K562 (cell line): ENCODE data around the gene ZNF519. TPM values are rescaled to one million over a fixed set of nuclear protein-coding genes. Genes with fewer than 3 reads are reported as not detected.

Experiments used
- ATAC-seq: fragments of 200-7000 bp; cut with Tn5 transposase; 3 replicates; pipeline ENCODE4 v1.9.1; 2020; ENCODE audit warnings: moderate library complexity
- BruUV-seq: library from RNA; stranded (reverse); fragments of 400-500 nt; replicated peaks from 2 replicates; lab custom pipeline; 2021; lab: Mats Ljungman, UMichigan
- CTCF ChIA-PET: fragments of 300-600 bp; formaldehyde crosslinking; extraction: SDS; loops from one replicate; lab custom pipeline; 2021; ENCODE audit warnings: low intra/inter-chr PET ratio; lab: Yijun Ruan, JAX
- POLR2A ChIA-PET: fragments of 300-600, 350-650 bp; sonication (Branson Sonifier 250); formaldehyde crosslinking; extraction: SDS; loops from one replicate; lab custom pipeline; 2021; ENCODE audit warnings: antibody characterized with exemption, inconsistent platforms; lab: Yijun Ruan, JAX
- DNase-seq, 4 experiments: peaks; one replicate each; pipeline versions ENCODE4 v3.0.0 to v3.0.0-alpha.2; 2011 to 2018; ENCODE audit warnings: low spot score in 3 of 4, mixed read lengths in 3 of 4; ENCODE audit errors: extremely low read depth in 1 of 4
- FAIRE-seq: peaks from 2 replicates; lab custom pipeline; 2011; peaks lifted over from hg19 to GRCh38; lab: Jason Lieb, UNC
- H2AFZ ChIP-seq: 2 replicates; pipeline ENCODE4 v1.6.0; 2011; ENCODE audit warnings: low read depth, low read length, control low read depth, inconsistent platforms
- H3K27ac ChIP-seq: fragments of 200-600 bp; 3 replicates; pipeline ENCODE4 v1.8.0; 2011; ENCODE audit warnings: low read depth, mild to moderate bottlenecking, control low read depth, inconsistent platforms, low read length, moderate library complexity, mixed read lengths; ENCODE audit errors: extremely low read depth
- H3K27me3 ChIP-seq, 2 experiments: fragments of 300-600 bp in 1 of 2; 2 replicates in 1 of 2; 3 replicates in 1 of 2; pipeline versions ENCODE4 v1.6.0 to v1.8.0; 2011; ENCODE audit warnings: inconsistent platforms in 2 of 2, low read length in 2 of 2, mild to moderate bottlenecking in 1 of 2, mixed read lengths in 1 of 2, moderate library complexity in 1 of 2; ENCODE audit not compliant: control insufficient read depth in 2 of 2, insufficient read depth in 2 of 2
- H3K36me3 ChIP-seq: fragments of 300-600 bp; 3 replicates; pipeline ENCODE4 v1.8.0; 2011; ENCODE audit warnings: mild to moderate bottlenecking, low read length, inconsistent platforms; ENCODE audit not compliant: control insufficient read depth, insufficient read depth
- H3K4me1 ChIP-seq, 2 experiments: fragments of 200-600 bp in 1 of 2; replicated peaks in 1 of 2; 2 replicates in 1 of 2; 3 replicates in 1 of 2; pipeline versions ENCODE4 v1.5.1 to v1.8.0; 2011; ENCODE audit warnings: inconsistent platforms in 2 of 2, low read length in 2 of 2, mild to moderate bottlenecking in 1 of 2, mixed read lengths in 1 of 2, moderate library complexity in 1 of 2; ENCODE audit not compliant: control insufficient read depth in 2 of 2, insufficient read depth in 2 of 2
- H3K4me2 ChIP-seq: 2 replicates; pipeline ENCODE4 v1.6.1; 2011; ENCODE audit warnings: low read length, control low read depth, inconsistent platforms, mixed read lengths; ENCODE audit not compliant: insufficient read depth
- H3K4me3 ChIP-seq: fragments of 200-600 bp; sonication (generic), shearing (Covaris generic); 2 replicates; pipeline ENCODE4 v1.5.1; 2016; ENCODE audit warnings: control low read depth, inconsistent platforms
- H3K79me2 ChIP-seq: fragments of 200-600 bp; 3 replicates; pipeline ENCODE4 v1.8.0; 2011; ENCODE audit warnings: low read length, inconsistent platforms; ENCODE audit not compliant: control insufficient read depth, insufficient read depth
- H3K9ac ChIP-seq, 2 experiments: 2 replicates each; pipeline versions ENCODE4 v1.6.0 to v1.6.1; 2011; ENCODE audit warnings: low read depth in 2 of 2, low read length in 2 of 2, control low read depth in 1 of 2, inconsistent platforms in 1 of 2, mild to moderate bottlenecking in 1 of 2, mixed read lengths in 1 of 2; ENCODE audit not compliant: insufficient read depth in 1 of 2
- H3K9me1 ChIP-seq: one replicate; pipeline ENCODE4 v1.6.0; 2011; ENCODE audit warnings: inconsistent platforms, mild to moderate bottlenecking, low read length, moderate library complexity; ENCODE audit not compliant: control insufficient read depth, insufficient read depth
- H3K9me3 ChIP-seq: replicated peaks from 2 replicates; pipeline ENCODE4 v1.5.1; 2011; ENCODE audit warnings: low read depth, low read length, inconsistent platforms; ENCODE audit not compliant: control insufficient read depth, insufficient read depth
- H4K20me1 ChIP-seq: replicated peaks from 2 replicates; pipeline ENCODE4 v1.6.1; 2011; ENCODE audit warnings: low read length, inconsistent platforms, mixed read lengths; ENCODE audit not compliant: control insufficient read depth, insufficient read depth
- AFF1 ChIP-seq, 2 experiments: fragments of 450-650 bp; IDR thresholded peaks; 2 replicates each; pipeline ENCODE4 v1.6.1; 2018; ENCODE audit warnings: mild to moderate bottlenecking in 2 of 2, low read depth in 1 of 2; ENCODE audit not compliant: partially characterized antibody in 2 of 2
- ASH1L ChIP-seq: fragments of 450-650 bp; IDR thresholded peaks from 2 replicates; pipeline ENCODE4 v1.6.1; 2018; ENCODE audit warnings: borderline replicate concordance, mild to moderate bottlenecking, low read depth; ENCODE audit not compliant: partially characterized antibody
- CHD1 ChIP-seq: fragments of 200-600 bp; sonication (generic); IDR thresholded peaks from one replicate; pipeline ENCODE4 v1.6.1; 2012; ENCODE audit warnings: mild to moderate bottlenecking, moderate library complexity, low read length, inconsistent platforms
- CTBP1 ChIP-seq: fragments of 450-650 bp; IDR thresholded peaks from 2 replicates; pipeline ENCODE4 v1.6.1; 2016; ENCODE audit warnings: borderline replicate concordance
- E2F5 ChIP-seq: sonication (generic); formaldehyde crosslinking; IDR thresholded peaks from 2 replicates; pipeline ENCODE4 v1.8.0; 2022; ENCODE audit warnings: mild to moderate bottlenecking, missing genetic modification reagents
- GTF2F1 ChIP-seq: IDR thresholded peaks from 2 replicates; pipeline ENCODE4 v1.6.1; 2011; ENCODE audit warnings: low read depth, low read length, improper control_type of control experiment
- JUN ChIP-seq, 2 experiments: sonication (generic) in 1 of 2; formaldehyde crosslinking in 1 of 2; IDR thresholded peaks; 2 replicates each; pipeline versions ENCODE4 v1.6.1 to v1.8.0; 2012 to 2022; ENCODE audit warnings: borderline replicate concordance in 2 of 2, mild to moderate bottlenecking in 2 of 2, improper control_type of control experiment in 1 of 2, low read depth in 1 of 2, low read length in 1 of 2, missing genetic modification reagents in 1 of 2
- PHF21A ChIP-seq: fragments of 450-650 bp; IDR thresholded peaks from 2 replicates; pipeline ENCODE4 v1.6.1; 2017; ENCODE audit warnings: low read depth, borderline replicate concordance
- POLR3G ChIP-seq: IDR thresholded peaks from 2 replicates; pipeline ENCODE4 v1.6.1; 2011; ENCODE audit not compliant: insufficient read length, insufficient replicate concordance; ENCODE audit errors: extremely low read depth
- ZNF24 ChIP-seq: fragments of 450-650 bp; IDR thresholded peaks from 2 replicates; pipeline ENCODE4 v1.6.1; 2016
- ZSCAN29 ChIP-seq: fragments of 450-650 bp; IDR thresholded peaks from 2 replicates; pipeline ENCODE4 v1.6.1; 2017
- WGBS: fragments of 100-300 bp; shearing (Covaris generic); methylation state at CpG from one replicate; pipeline ENCODE4 v1.1.6; 2016; ENCODE audit warnings: low coverage, mixed read lengths; ENCODE audit not compliant: insufficient coverage; ENCODE audit errors: missing lambda C conversion rate; 5-methylcytosine and 5-hydroxymethylcytosine counted together
- in situ Hi-C: fragments of 300-500 bp; cut with MboI; formaldehyde crosslinking; loops from 4 replicates; pipeline ENCODE4 v1.15.0; 2018; ENCODE audit warnings: inconsistent platforms, mixed read lengths
- intact Hi-C: fragments of 100-400 bp; cut with micrococcal nuclease; formaldehyde crosslinking; loops from 2 replicates; pipeline ENCODE4 v1.14.2; 2022
- polyA plus RNA-seq, 8 experiments: library from polyadenylated mRNA; depleted of rRNA in 4 of 8; stranded (reverse) in 5 of 8; unstranded in 3 of 8; fragments of >200 nt; fragmentation: Nextera tagmentation in 2 of 8; fragmentation: Illumina TruSeq in 1 of 8; extraction: Ambion mirVana in 2 of 8; extraction: Trizol in 1 of 8; gene quantifications; 2 replicates each; pipeline versions ENCODE4 v1.2.1 to v1.2.3, GENCODE V29; 2011 to 2014; ENCODE audit warnings: inconsistent platforms in 1 of 8, missing spikeins in 1 of 8
- total RNA-seq, 7 experiments: library from RNA; depleted of rRNA in 6 of 7; stranded (reverse); fragments of >200 nt in 6 of 7; fragmentation: Illumina TruSeq in 2 of 7; extraction: Trizol in 2 of 7; gene quantifications; 2 replicates each; pipeline versions ENCODE4 v1.2.1 to v1.2.3, GENCODE V29; 2011 to 2021; ENCODE audit warnings: low replicate concordance in 1 of 7
- TF ChIP-seq, protein P1 (sequence below): sonication (generic); formaldehyde crosslinking; IDR thresholded peaks from 2 replicates; pipeline ENCODE4 v1.8.1; 2022; ENCODE audit warnings: missing genetic modification reagents
- TF ChIP-seq, protein P2 (sequence below), 2 experiments: IDR thresholded peaks in 1 of 2; conservative IDR thresholded peaks in 1 of 2; 2 replicates each; pipeline ENCODE4 v1.6.1; 2016; ENCODE audit warnings: low read depth in 2 of 2, mild to moderate bottlenecking in 1 of 2, missing compliant biosample characterization in 1 of 2, missing genetic modification characterization in 1 of 2, moderate library complexity in 1 of 2

The ZNF519 gene
- total and polyA plus RNA-seq, 9 of the 15 experiments (the other 6 are each of a cell fraction or from before 2014, with no cell fraction given), result 5.1 to 15.1 (median 7.9) TPM

DNA sequence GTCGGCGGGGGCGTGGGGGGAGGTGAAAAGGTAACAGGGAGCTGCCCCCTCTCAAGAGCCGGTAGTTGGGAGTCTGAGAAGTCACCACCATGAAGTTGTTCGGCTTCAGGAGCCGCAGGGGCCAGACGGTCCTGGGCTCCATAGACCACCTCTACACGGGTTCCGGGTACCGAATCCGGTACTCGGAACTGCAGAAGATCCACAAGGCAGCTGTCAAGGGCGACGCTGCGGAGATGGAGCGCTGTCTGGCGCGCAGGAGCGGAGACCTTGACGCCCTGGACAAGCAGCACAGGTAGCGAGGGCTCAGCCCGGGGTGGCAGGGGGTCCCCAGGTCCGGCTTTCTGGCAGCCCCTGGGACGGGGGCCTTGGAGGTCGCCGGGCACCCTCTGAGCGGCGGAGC, 47.1 kb upstream of the ZNF519 start:
- Histone ChIP-seq H3K9me3 (no peaks in the 10 kb centered on the region), H3K27ac (no peak overlapping the region), H4K20me1 (no peaks in the 10 kb centered on the region), H3K79me2 (no peaks in the 10 kb centered on the region), H3K4me2 (no peak overlapping the region), H3K4me3 (no peak overlapping the region), H3K9me1 (no peaks in the 10 kb centered on the region), H3K4me1 (no peaks in the 10 kb centered on the region), H2AFZ (no peak overlapping the region), H3K36me3 (no peaks in the 10 kb centered on the region), H3K27me3 (no peaks in the 10 kb centered on the region), H3K9ac (no peak overlapping the region)
- WGBS, result 59% methylated on average over 8 of the region's 28 CpGs
- intact Hi-C loops, result no loop called here
- POLR2A ChIA-PET, result no interaction called here
- DNase-seq (no peak), FAIRE-seq (no peak), ATAC-seq (no peak)
- in situ Hi-C loops, result no loop called here
- BruUV-seq, result no TSS peak
- CTCF ChIA-PET, result no interaction called here
- TF ChIP-seq E2F5 (CRISPR knock-in tag) (no peak), GTF2F1 (no peak), ASH1L (no peak), CTBP1 (no peak), POLR3G (no peak), PHF21A (no peak), AFF1 (IDR thresholded peaks at IDR 0.05; ENCODE audit: low read depth in 1 of 2, partially characterized antibody in 2 of 2) (no peak), ZSCAN29 (no peak), JUN (IDR thresholded peaks at IDR 0.05; ENCODE audit: borderline replicate concordance, low read depth, low read length) (no peak), JUN (CRISPR knock-in tag; IDR thresholded peaks at IDR 0.05; ENCODE audit: borderline replicate concordance) (no peak), ZNF24 (no peak), CHD1 (no peak)
- TF ChIP-seq, protein P1, sequence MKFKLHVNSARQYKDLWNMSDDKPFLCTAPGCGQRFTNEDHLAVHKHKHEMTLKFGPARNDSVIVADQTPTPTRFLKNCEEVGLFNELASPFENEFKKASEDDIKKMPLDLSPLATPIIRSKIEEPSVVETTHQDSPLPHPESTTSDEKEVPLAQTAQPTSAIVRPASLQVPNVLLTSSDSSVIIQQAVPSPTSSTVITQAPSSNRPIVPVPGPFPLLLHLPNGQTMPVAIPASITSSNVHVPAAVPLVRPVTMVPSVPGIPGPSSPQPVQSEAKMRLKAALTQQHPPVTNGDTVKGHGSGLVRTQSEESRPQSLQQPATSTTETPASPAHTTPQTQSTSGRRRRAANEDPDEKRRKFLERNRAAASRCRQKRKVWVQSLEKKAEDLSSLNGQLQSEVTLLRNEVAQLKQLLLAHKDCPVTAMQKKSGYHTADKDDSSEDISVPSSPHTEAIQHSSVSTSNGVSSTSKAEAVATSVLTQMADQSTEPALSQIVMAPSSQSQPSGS, result no peak
- TF ChIP-seq, protein P2, sequence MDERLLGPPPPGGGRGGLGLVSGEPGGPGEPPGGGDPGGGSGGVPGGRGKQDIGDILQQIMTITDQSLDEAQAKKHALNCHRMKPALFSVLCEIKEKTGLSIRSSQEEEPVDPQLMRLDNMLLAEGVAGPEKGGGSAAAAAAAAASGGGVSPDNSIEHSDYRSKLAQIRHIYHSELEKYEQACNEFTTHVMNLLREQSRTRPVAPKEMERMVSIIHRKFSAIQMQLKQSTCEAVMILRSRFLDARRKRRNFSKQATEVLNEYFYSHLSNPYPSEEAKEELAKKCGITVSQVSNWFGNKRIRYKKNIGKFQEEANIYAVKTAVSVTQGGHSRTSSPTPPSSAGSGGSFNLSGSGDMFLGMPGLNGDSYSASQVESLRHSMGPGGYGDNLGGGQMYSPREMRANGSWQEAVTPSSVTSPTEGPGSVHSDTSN (CRISPR knock-in tag; IDR thresholded peaks at IDR 0.05; ENCODE audit: low read depth), result no peak
- TF ChIP-seq, protein P2 (tag; conservative IDR thresholded peaks at IDR 0.05; ENCODE audit: low read depth), result no peak
